ENCODE results near the gene LIPC. TPM values are rescaled to one million over a fixed set of nuclear protein-coding genes. Genes with fewer than 3 reads are reported as not detected.

Gene LIPC
- total and polyA plus RNA-seq, 9 of the 15 experiments (the other 6 are each of a cell fraction or from before 2014, with no cell fraction given), result 0.07 to 0.41 (median 0.11) TPM; not detected in 2

DNA sequence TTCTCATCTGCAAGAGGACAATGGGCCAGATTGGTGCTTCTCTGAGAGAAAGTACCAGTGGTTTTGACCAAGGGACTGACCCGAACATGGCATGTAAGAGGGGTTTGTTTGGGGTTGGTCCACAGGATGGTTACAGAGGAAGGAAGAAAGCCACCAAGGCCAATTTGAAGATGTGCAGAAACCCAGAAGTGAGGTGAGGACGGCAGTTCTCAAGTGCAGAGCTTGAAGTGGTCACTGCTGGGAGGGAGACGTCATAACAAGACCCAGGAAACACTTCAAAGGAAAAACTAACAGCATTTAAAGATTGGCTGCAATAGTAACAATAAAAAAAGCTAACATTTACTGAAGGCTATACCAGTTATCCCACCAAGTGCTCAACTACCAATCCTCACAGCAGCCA is 29.1 kb downstream of the LIPC start:
- H3K27ac ChIP-seq (ENCODE audit: extremely low read depth, low read depth, low read length), result no peak overlapping the region
- H3K4me2 ChIP-seq (ENCODE audit: insufficient read depth, low read length), result no peak overlapping the region
- H3K79me2 ChIP-seq (ENCODE audit: control insufficient read depth, insufficient read depth, low read length), result no peaks in the 10 kb centered on the region
- ATAC-seq (no peak), DNase-seq (ENCODE audit: extremely low read depth in 1 of 4, low spot score in 3 of 4) (no peak), FAIRE-seq (no peak)
- no peaks in the 10 kb centered on the region for H3K27me3 ChIP-seq (ENCODE audit: control insufficient read depth in 2 of 2, insufficient read depth in 2 of 2, low read length in 2 of 2)
- H3K4me1 ChIP-seq (replicated peaks in 1 of 2; ENCODE audit: control insufficient read depth in 2 of 2, insufficient read depth in 2 of 2, low read length in 2 of 2), result peaks cover 10 to 13% of the 10 kb centered on the region in 2 experiments; a peak in 4 of 5 replicates
- no peaks in the 10 kb centered on the region for H3K36me3 ChIP-seq (ENCODE audit: control insufficient read depth, insufficient read depth, low read length)
- in situ Hi-C loops (cut with MboI), result no loop called here
- WGBS (ENCODE audit: insufficient coverage, low coverage, missing lambda C conversion rate), result 45% methylated on average over 3 of the region's 3 CpGs
- H4K20me1 ChIP-seq (replicated peaks; ENCODE audit: control insufficient read depth, insufficient read depth, low read length), result no peaks in the 10 kb centered on the region
- no TSS peak for BruUV-seq (replicated peaks)
- intact Hi-C loops (cut with micrococcal nuclease), result no loop called here
- H3K9me3 ChIP-seq (replicated peaks; ENCODE audit: control insufficient read depth, insufficient read depth, low read depth, low read length), result no peaks in the 10 kb centered on the region
- H3K9me1 ChIP-seq (ENCODE audit: control insufficient read depth, insufficient read depth, low read length), result no peaks in the 10 kb centered on the region
- H2AFZ ChIP-seq (ENCODE audit: low read depth, low read length), result no peak overlapping the region
- no peak overlapping the region for H3K4me3 ChIP-seq
- CTCF ChIA-PET (ENCODE audit: low intra/inter-chr PET ratio), result no interaction called here
- POLR2A ChIA-PET, result interaction anchor here (1.3 to 1.5 kb wide), 3 partner anchors 9 to 22 kb away, joined by 3 to 5 read pairs (median 4); no protein-coding TSS in a partner anchor
- no peak overlapping the region for H3K9ac ChIP-seq (ENCODE audit: insufficient read depth in 1 of 2, low read depth in 2 of 2, low read length in 2 of 2)
- no peak for TF ChIP-seq SMAD4 (CRISPR knock-in tag; conservative IDR thresholded peaks at IDR 0.05)
- no peak for TF ChIP-seq ARID1B (IDR thresholded peaks at IDR 0.05)
- TF ChIP-seq, protein P1, sequence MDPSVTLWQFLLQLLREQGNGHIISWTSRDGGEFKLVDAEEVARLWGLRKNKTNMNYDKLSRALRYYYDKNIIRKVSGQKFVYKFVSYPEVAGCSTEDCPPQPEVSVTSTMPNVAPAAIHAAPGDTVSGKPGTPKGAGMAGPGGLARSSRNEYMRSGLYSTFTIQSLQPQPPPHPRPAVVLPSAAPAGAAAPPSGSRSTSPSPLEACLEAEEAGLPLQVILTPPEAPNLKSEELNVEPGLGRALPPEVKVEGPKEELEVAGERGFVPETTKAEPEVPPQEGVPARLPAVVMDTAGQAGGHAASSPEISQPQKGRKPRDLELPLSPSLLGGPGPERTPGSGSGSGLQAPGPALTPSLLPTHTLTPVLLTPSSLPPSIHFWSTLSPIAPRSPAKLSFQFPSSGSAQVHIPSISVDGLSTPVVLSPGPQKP (CRISPR knock-in tag; IDR thresholded peaks at IDR 0.05), result no peak
- TF ChIP-seq BRCA1 (IDR thresholded peaks at IDR 0.05), result no peak
- no peak for TF ChIP-seq BRCA1 (CRISPR knock-in tag; IDR thresholded peaks at IDR 0.05)
- no peak for TF ChIP-seq TAF9B (IDR thresholded peaks at IDR 0.05; ENCODE audit: partially characterized antibody)
- TF ChIP-seq NFIX (CRISPR knock-in tag; IDR thresholded peaks at IDR 0.05; ENCODE audit: low read depth), result no peak
- no peak for TF ChIP-seq MCM5 (IDR thresholded peaks at IDR 0.05; ENCODE audit: low read depth)
- TF ChIP-seq ZFP1 (CRISPR knock-in tag; IDR thresholded peaks at IDR 0.05), result no peak
- TF ChIP-seq SREBF1 (IDR thresholded peaks at IDR 0.05; ENCODE audit: borderline replicate concordance, low read depth, low read length), result no peak
- TF ChIP-seq TRIM28 (IDR thresholded peaks at IDR 0.05), result no peak
- no peak for TF ChIP-seq ZFP30 (CRISPR knock-in tag; IDR thresholded peaks at IDR 0.05; ENCODE audit: borderline replicate concordance)
- TF ChIP-seq NCOA4 (IDR thresholded peaks at IDR 0.05; ENCODE audit: partially characterized antibody), result no peak
- TF ChIP-seq MCM3 (IDR thresholded peaks at IDR 0.05), result no peak
- TF ChIP-seq TBP (optimal IDR thresholded peaks at IDR 0.05; ENCODE audit: low read depth, low read length), result no peak
- no peak for TF ChIP-seq ESRRB (CRISPR knock-in tag; IDR thresholded peaks at IDR 0.05; ENCODE audit: borderline replicate concordance)
- TF ChIP-seq POLR2AphosphoS5 (IDR thresholded peaks at IDR 0.05; ENCODE audit: control insufficient read depth, insufficient read depth, low read depth, low read length), result no peak
- TF ChIP-seq, protein P2, sequence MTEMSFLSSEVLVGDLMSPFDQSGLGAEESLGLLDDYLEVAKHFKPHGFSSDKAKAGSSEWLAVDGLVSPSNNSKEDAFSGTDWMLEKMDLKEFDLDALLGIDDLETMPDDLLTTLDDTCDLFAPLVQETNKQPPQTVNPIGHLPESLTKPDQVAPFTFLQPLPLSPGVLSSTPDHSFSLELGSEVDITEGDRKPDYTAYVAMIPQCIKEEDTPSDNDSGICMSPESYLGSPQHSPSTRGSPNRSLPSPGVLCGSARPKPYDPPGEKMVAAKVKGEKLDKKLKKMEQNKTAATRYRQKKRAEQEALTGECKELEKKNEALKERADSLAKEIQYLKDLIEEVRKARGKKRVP (CRISPR knock-in tag; IDR thresholded peaks at IDR 0.05), result no peak
- TF ChIP-seq ZNF830 (CRISPR knock-in tag; IDR thresholded peaks at IDR 0.05), result no peak
